22Rv1 (cell line): ENCODE data around the gene PIANP.

Source experiments
- H3K27ac ChIP-seq: fragments of 450-650 bp; 2 replicates; pipeline ENCODE4 v1.5.1; 2017
- ZFX ChIP-seq: fragments of 450-650 bp; IDR thresholded peaks from 2 replicates; pipeline ENCODE4 v1.6.1; 2017; ENCODE audit warnings: antibody characterized with exemption, borderline replicate concordance
- TF ChIP-seq, protein P1 (sequence below): fragments of 450-650 bp; IDR thresholded peaks from 2 replicates; pipeline ENCODE4 v1.5.1; 2017; ENCODE audit warnings: mild to moderate bottlenecking

The PIANP gene

DNA sequence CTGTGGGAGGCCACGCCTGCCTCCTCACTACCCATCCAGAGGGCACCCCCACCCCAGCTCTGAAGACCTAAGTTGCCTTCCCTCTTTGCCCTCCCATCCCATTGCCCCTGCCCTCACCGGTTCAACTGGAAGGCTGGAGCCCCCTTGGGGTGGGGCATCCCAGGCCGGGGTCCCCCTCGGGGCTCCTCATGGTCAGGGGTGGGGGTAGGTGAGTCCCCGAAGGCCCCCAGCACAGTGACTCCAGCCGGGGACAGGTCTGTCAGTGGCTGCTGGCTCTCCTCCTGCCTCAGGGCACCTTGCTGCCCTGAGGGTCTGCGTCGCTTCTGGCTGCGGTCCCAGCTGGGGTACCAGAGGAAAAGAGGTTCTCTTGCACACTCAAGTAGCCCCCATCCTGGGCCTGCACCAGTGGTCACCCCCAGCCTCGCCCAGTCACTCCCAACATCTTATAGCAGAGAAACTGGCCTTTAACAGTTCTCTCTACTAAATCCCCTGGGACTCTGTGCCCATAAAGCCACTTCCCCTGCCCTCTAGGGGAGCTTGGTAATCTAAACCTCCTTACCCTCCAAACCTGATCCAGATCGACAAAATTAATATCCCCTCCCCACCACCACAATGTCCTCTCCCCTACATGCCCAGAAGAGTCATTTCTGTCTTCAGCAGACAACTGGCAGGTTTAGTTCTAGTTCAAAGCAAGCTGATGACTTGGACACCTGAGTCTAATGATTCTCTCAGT, 5.1 kb downstream of the PIANP start:
- no peak overlapping the region for H3K27ac ChIP-seq
- TF ChIP-seq, protein P1, sequence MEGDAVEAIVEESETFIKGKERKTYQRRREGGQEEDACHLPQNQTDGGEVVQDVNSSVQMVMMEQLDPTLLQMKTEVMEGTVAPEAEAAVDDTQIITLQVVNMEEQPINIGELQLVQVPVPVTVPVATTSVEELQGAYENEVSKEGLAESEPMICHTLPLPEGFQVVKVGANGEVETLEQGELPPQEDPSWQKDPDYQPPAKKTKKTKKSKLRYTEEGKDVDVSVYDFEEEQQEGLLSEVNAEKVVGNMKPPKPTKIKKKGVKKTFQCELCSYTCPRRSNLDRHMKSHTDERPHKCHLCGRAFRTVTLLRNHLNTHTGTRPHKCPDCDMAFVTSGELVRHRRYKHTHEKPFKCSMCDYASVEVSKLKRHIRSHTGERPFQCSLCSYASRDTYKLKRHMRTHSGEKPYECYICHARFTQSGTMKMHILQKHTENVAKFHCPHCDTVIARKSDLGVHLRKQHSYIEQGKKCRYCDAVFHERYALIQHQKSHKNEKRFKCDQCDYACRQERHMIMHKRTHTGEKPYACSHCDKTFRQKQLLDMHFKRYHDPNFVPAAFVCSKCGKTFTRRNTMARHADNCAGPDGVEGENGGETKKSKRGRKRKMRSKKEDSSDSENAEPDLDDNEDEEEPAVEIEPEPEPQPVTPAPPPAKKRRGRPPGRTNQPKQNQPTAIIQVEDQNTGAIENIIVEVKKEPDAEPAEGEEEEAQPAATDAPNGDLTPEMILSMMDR = no peak
- TF ChIP-seq ZFX = no peak

GRCh38 chr12:6694701-6695100, 5.9 kb downstream of the PIANP start:
- no peak overlapping the region for H3K27ac ChIP-seq
- no peak for TF ChIP-seq ZFX
- TF ChIP-seq, protein P1 = no peak

DNA sequence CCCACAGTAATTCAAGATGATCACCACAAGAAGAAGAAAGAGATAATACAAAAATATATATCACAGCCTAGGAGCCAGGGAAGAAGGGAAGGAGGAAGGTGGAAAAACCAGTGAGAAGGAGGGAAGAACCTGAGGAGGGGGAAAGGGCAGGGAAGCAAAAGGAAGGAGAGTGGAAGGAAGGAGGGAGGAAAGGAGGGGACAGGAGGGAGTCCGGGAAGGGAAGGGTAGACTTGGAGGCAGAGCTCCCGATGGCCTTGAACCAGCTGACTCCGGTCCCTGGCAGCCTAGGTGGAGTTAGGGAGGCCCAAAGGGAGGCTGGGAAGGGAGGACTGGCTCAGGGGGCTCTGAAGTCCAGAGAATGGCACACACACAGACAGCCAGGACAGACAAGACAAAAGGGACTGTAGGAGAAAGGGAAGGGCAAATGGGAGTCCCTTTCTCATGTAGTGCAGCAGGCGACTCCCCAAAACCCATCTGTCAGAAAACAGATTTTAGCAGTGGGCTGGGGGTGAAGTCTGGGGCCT, 6.7 kb downstream of the PIANP start:
- no peak overlapping the region for H3K27ac ChIP-seq
- no peak for TF ChIP-seq ZFX
- TF ChIP-seq, protein P1 = no peak

DNA sequence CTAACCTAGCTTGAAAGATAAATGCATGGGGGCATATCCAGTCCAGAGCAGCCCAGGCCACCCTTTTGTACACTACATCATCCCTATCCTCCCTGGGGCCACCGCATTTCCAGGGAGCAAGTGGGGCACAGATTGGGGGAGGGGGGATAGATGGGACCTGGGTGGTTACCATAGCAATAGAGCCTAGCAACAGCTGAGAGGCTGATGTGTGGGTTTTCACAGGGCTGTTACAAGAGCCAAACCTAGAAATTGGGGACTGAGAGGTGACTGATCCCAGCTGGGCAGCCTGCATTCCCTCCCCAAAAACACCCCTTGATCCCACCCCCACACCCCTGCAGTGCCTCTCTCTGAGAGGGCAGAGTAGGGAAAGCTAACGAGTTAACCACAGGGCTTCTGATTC, 7.7 kb downstream of the PIANP start:
- no peak for TF ChIP-seq ZFX
- TF ChIP-seq, protein P1 = no peak
- no peak overlapping the region for H3K27ac ChIP-seq

- H3K27ac ChIP-seq = no peak overlapping the region
- no peak for TF ChIP-seq ZFX
- TF ChIP-seq, protein P1 = no peak
Measured at GRCh38 chr12:6691473-6691872, 9.1 kb downstream of the PIANP start.

DNA sequence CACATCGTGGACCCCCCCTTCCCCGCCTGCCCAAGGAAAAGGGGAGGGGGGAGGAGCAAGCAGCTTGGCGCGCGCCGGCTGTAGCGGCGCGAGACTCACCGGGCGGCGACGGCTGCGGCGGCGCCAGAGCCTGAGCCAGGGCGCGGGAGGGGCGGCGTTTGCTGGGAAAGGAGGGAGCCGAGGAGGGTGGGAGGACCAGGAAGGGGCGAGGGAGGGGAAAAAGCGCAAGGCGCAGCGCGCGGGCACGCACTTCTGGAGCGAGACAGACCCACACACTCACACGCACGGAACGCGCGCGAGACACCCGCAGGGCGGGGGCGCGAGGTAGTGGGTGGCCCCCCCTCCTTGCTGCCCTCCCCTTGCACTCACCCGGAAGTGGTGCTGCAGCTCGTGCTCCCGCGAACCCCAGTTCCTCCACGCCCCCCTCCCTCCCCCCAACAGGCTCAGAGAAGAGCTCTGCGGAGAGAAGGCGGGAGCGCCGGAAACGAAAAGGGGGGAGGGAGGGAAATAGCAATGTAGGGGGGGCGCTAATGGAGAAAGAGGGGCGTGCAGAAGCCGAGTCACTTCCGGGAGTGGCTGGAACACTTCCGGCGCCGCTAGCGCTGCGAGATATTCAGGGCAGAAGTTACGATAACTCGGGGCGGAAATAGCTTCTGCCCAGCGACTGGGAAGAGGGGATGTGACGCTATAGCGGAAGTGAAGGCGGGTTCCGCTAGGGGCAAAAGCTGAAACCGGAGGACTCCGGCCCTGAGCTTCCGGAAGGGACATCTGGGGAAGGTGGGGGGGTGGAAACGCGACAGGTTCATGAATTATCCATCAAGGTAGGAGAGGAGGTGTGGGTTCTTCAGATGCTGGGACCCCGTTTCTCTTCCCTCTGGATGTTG, 11.4 kb downstream of the PIANP start, which contains the start of gene ZNF384:
ZNF384 (minus strand) TSS at position 377 of the 884 bp plus-strand sequence. CDS start 9,855 bp downstream, outside the sequence.
- H3K27ac ChIP-seq = peak within 1 kb of the TSS; percentile 98
- TF ChIP-seq ZFX = no peak
- TF ChIP-seq, protein P1 = no peak
